Suprapubic skin (tissue), 4 donors: ENCODE measurements around the gene TSPAN14. TPM values are rescaled to one million over a fixed set of nuclear protein-coding genes. Genes with fewer than 3 reads are reported as not detected.
A peak's percentile ranks its signal among the peaks of the same experiment; 100 is the strongest.
"Not testable (repeated sequence)": the region's sequence is repeated elsewhere in the genome, so short reads cannot be mapped to it uniquely, and the experiment has no call there.

ENCODE experiments used
- DNase-seq, 2 donors: peaks; one replicate each; pipeline ENCODE4 v3.0.0-alpha.2; 2019; ENCODE audit warnings: low spot score in 2 of 2
- H3K27ac ChIP-seq: fragments of 200-600 bp; sonication (generic); one replicate; pipeline ENCODE4 v1.5.1; 2019
- H3K27me3 ChIP-seq: fragments of 200-600 bp; sonication (generic); one replicate; pipeline ENCODE4 v1.5.1; 2019
- H3K36me3 ChIP-seq: fragments of 200-600 bp; sonication (generic); one replicate; pipeline ENCODE4 v1.5.1; 2019
- H3K4me1 ChIP-seq: fragments of 200-600 bp; sonication (generic); one replicate; pipeline ENCODE4 v1.5.1; 2019
- H3K4me3 ChIP-seq: fragments of 200-600 bp; sonication (generic); one replicate; pipeline ENCODE4 v1.5.1; 2019; ENCODE audit warnings: mild to moderate bottlenecking
- H3K9me3 ChIP-seq: fragments of 200-600 bp; sonication (generic); one replicate; pipeline ENCODE4 v1.5.1; 2019
- EP300 ChIP-seq: sonication (generic); formaldehyde crosslinking; IDR thresholded peaks from one replicate; pipeline ENCODE4 v1.6.1; 2017; ENCODE audit warnings: antibody characterized with exemption
- POLR2A ChIP-seq, 2 donors: fragments of 450-650 bp; IDR thresholded peaks; one replicate each; pipeline ENCODE4 v1.6.1; 2017; ENCODE audit warnings: antibody characterized with exemption in 2 of 2, mild to moderate bottlenecking in 2 of 2, moderate library complexity in 2 of 2
- POLR2AphosphoS5 ChIP-seq, 3 donors: sonication (generic); formaldehyde crosslinking; IDR thresholded peaks; one replicate each; pipeline ENCODE4 v1.6.1; 2017; ENCODE audit warnings: antibody characterized with exemption in 3 of 3
- WGBS: methylation state at CpG from one replicate; pipeline ENCODE4 v1.1.5; 2018; 5-methylcytosine and 5-hydroxymethylcytosine counted together
- total RNA-seq, 4 donors: library from RNA; depleted of rRNA; stranded (reverse); fragments of >200 nt; gene quantifications; one replicate each; pipeline ENCODE4 v1.1.0, GENCODE V29; 2016
- TF ChIP-seq, protein P1 (sequence below), 2 donors: fragments of 200-600 bp in 1 of 2; fragments of 450-650 bp in 1 of 2; sonication (generic) in 1 of 2; IDR thresholded peaks; one replicate each; pipeline ENCODE4 v1.5.1; 2016 to 2019; ENCODE audit warnings: antibody characterized with exemption in 2 of 2, mild to moderate bottlenecking in 1 of 2, moderate library complexity in 1 of 2

TSPAN14 gene
- total RNA-seq, 4 donors from 2014 or later: 99.7 to 145 (median 122) TPM

DNA sequence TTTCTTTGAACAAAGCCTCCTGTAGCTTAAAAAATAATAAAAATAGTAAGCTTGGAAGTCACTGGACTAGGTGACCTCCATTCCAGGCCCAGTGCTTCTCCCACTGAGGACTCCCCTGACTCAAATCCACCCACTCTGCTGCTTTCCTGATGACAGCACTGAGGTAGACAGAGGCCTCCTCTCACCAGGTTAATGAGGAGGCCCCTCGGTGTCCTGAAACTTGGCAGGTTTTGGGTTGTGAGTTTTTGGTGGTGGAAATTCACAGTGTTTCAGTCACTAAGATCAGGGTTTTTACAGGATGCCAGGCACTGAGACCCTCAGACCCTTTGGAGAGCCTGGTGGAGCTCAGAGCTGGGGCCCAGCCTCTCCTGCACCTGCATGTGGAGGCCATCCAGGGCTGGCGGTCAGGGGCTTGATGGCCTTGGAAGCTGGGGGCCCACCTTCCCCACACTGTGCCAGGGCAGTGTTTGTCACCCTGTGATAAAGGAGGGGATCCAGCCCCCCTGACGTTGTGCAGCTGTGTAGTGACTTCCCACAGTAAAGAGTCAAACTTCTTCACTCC is 19.1 kb downstream of the TSPAN14 start:
- DNase-seq: no peak
- TF ChIP-seq POLR2AphosphoS5 (IDR thresholded peaks at IDR 0.05) (no peak), EP300 (no peak), POLR2A (IDR thresholded peaks at IDR 0.05) (no peak)
- TF ChIP-seq, protein P1, sequence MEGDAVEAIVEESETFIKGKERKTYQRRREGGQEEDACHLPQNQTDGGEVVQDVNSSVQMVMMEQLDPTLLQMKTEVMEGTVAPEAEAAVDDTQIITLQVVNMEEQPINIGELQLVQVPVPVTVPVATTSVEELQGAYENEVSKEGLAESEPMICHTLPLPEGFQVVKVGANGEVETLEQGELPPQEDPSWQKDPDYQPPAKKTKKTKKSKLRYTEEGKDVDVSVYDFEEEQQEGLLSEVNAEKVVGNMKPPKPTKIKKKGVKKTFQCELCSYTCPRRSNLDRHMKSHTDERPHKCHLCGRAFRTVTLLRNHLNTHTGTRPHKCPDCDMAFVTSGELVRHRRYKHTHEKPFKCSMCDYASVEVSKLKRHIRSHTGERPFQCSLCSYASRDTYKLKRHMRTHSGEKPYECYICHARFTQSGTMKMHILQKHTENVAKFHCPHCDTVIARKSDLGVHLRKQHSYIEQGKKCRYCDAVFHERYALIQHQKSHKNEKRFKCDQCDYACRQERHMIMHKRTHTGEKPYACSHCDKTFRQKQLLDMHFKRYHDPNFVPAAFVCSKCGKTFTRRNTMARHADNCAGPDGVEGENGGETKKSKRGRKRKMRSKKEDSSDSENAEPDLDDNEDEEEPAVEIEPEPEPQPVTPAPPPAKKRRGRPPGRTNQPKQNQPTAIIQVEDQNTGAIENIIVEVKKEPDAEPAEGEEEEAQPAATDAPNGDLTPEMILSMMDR (IDR thresholded peaks at IDR 0.05): no peak
- peaks cover 84% of the 10 kb centered on the region for H3K4me1 ChIP-seq
- no peak overlapping the region for H3K4me3 ChIP-seq
- H3K27me3 ChIP-seq: no peaks in the 10 kb centered on the region
- peaks cover 11% of the 10 kb centered on the region for H3K36me3 ChIP-seq
- H3K27ac ChIP-seq: peak overlapping the region; percentile 88
- H3K9me3 ChIP-seq: no peaks in the 10 kb centered on the region
- 86% methylated on average over 3 of the region's 3 CpGs for WGBS

DNA sequence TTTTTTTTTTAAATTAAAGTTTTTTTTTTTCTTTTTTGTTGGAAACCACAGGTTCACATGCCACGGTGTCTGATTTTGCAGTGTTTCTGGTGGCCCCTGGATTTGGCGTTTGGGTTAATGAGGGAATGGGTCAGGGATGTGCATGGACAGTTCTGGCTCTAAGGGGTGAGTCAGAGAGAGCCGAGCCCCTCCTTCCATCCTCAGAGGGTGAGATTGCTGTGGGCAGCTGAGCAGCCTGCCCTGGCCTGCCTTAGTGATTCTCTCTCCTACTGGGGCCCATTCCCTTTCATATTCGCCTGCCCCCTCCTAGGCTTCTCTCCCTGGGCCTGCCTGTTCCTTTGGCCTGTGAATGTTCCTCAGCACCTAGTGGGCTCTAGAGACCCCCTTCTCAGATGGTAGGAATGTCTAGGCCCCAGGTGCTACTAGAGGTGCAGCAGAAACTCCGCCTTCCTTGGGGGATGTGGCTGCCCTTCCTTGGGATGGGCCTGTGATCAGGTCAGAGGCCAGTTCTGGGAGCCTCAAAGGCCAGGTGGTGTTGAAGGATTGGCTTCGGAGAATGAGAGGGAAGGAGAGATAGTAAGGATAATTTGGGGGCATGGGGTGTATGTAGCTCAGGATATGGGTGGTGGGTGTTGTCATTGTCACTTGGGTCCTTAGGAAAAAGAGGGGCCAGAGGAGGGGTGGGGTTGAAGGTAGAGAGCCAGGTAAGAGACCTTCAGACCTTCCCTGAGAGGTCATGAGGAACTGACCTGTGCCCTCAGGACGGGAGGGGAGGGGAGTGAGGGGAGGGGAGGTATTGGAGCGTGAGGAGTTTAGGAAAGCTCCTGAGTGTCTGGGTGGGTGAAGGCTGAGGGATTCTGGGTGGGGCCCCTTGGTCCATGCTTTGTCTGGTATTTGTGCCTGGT is 19.8 kb downstream of the TSPAN14 start:
- H3K4me3 ChIP-seq: no peak overlapping the region
- peak overlapping the region; percentile 88 for H3K27ac ChIP-seq
- peaks cover 17% of the 10 kb centered on the region for H3K36me3 ChIP-seq
- TF ChIP-seq POLR2A (IDR thresholded peaks at IDR 0.05): no peak
- TF ChIP-seq POLR2AphosphoS5 (IDR thresholded peaks at IDR 0.05): no peak
- TF ChIP-seq, protein P1 (IDR thresholded peaks at IDR 0.05): no peak
- no peak for TF ChIP-seq EP300
- no peak for DNase-seq
- H3K4me1 ChIP-seq: peaks cover 76% of the 10 kb centered on the region
- H3K9me3 ChIP-seq: no peaks in the 10 kb centered on the region
- no peaks in the 10 kb centered on the region for H3K27me3 ChIP-seq
- 73% methylated on average over 8 of the region's 8 CpGs for WGBS

DNA sequence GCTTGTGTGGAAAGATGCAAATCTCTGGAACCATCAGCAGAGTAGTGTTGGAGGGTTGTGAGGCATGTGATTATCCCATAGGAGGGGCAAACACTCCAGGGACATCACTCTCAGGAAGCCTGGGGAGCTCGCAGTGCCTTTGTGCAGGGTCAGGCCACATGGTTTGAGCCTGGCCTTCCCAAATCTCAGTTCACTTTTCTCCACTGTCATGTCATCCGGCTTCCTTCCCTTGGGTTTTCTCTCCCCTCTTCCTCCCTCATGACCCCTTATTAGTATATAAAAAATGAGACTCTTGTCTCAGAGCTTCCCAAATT is 20.4 kb downstream of the TSPAN14 start:
- Histone ChIP-seq H3K4me3 (no peak overlapping the region), H3K36me3 (peaks cover 17% of the 10 kb centered on the region), H3K4me1 (peaks cover 70% of the 10 kb centered on the region), H3K9me3 (no peaks in the 10 kb centered on the region), H3K27me3 (no peaks in the 10 kb centered on the region), H3K27ac (peak overlapping the region; percentile 88)
- 66% methylated on average over 2 of the region's 2 CpGs for WGBS
- no peak for DNase-seq
- TF ChIP-seq, protein P1 (IDR thresholded peaks at IDR 0.05): no peak
- TF ChIP-seq POLR2AphosphoS5 (IDR thresholded peaks at IDR 0.05) (no peak), EP300 (no peak), POLR2A (IDR thresholded peaks at IDR 0.05) (no peak)

DNA sequence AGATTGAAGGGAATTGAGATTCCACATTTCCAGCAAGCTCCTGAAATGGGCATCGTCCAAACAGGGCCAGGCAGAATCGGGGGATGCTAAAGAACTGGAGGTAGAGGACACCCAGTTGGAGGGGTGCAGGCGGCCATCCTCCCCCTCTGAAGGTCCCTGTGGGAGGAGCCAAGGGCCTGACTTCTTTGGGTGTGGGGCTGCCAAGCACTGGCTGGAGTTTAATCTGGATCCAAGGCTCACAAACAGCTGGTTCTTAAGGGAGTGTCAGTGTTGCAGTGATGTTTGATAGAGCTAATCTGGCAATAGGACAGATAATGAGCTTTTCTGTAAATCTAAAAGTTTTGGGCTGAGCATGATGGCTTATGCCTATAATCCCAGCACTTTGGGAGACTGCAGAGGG is 20.8 kb downstream of the TSPAN14 start:
- H3K4me1 ChIP-seq: peaks cover 66% of the 10 kb centered on the region
- peaks cover 16% of the 10 kb centered on the region for H3K36me3 ChIP-seq
- H3K27me3 ChIP-seq: no peaks in the 10 kb centered on the region
- no peak overlapping the region for H3K4me3 ChIP-seq
- WGBS: 41% methylated on average over 3 of the region's 3 CpGs
- H3K9me3 ChIP-seq: no peaks in the 10 kb centered on the region
- no peak for DNase-seq
- H3K27ac ChIP-seq: peak overlapping the region; percentile 88
- TF ChIP-seq POLR2AphosphoS5 (IDR thresholded peaks at IDR 0.05) (no peak), POLR2A (IDR thresholded peaks at IDR 0.05) (no peak), EP300 (no peak)
- TF ChIP-seq, protein P1 (IDR thresholded peaks at IDR 0.05): no peak

DNA sequence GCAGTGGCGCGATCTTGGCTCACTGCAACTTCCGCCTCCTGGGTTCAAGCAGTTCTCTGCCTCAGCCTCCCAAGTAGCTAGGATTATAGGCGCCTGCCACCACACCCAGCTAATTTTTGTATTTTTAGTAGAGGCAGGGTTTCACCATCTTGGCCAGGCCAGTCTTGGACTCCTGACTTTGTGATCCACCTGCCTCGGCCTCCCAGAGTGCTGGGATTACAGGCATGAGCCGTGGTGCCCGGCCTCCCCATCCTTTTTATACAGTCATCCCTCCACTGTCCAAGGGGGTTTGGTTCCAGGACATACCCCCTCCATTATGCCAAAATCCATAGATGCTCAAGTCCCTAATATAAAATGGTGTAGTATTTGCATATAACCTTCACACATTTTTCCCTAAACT is 21.5 kb downstream of the TSPAN14 start:
- H3K4me3 ChIP-seq, H3K27me3 ChIP-seq, H3K9me3 ChIP-seq, DNase-seq: not testable (repeated sequence)
- Histone ChIP-seq H3K27ac (peak overlapping the region; percentile 88), H3K36me3 (peaks cover 10% of the 10 kb centered on the region), H3K4me1 (peaks cover 59% of the 10 kb centered on the region)
- WGBS: 93% methylated on average over 7 of the region's 7 CpGs
